SK-N-SH (cell line): ENCODE measurements around the gene FH. TPM values are rescaled to one million over a fixed set of nuclear protein-coding genes. Genes with fewer than 3 reads are reported as not detected.

Experiments used
- CTCF ChIA-PET: fragments of 300-600, 350-600 bp; formaldehyde crosslinking; extraction: SDS; loops from one replicate; lab custom pipeline; 2021; lab: Yijun Ruan, JAX
- POLR2A ChIA-PET: fragments of 350-600 bp; sonication (Branson Sonifier 250); formaldehyde crosslinking; extraction: SDS; loops from one replicate; lab custom pipeline; 2020; ENCODE audit warnings: antibody characterized with exemption, inconsistent platforms; lab: Yijun Ruan, JAX
- DNase-seq: peaks from one replicate; pipeline ENCODE4 v3.0.0; 2012
- H2AFZ ChIP-seq: fragments of 200-600 bp; sonication (generic); 2 replicates; pipeline ENCODE4 v1.8.1; 2016; ENCODE audit warnings: antibody characterized with exemption, mild to moderate bottlenecking, low read depth
- H3F3A ChIP-seq: fragments of 200-600 bp; sonication (generic); replicated peaks from 2 replicates; pipeline ENCODE3; 2016; ENCODE audit warnings: antibody characterized with exemption, mild to moderate bottlenecking; ENCODE audit not compliant: insufficient read depth
- H3K27ac ChIP-seq, 2 experiments: fragments of 200-500 bp in 1 of 2; fragments of 200-600 bp in 1 of 2; sonication (Bioruptor generic) in 1 of 2; sonication (generic), shearing (Covaris generic) in 1 of 2; 2 replicates each; pipeline versions ENCODE4 v1.5.1 to v1.6.1; 2014 to 2016; ENCODE audit warnings: low read depth in 2 of 2, inconsistent platforms in 1 of 2, low read length in 1 of 2, mild to moderate bottlenecking in 1 of 2, mixed read lengths in 1 of 2
- H3K27me3 ChIP-seq: fragments of 200-600 bp; sonication (generic), shearing (Covaris generic); 2 replicates; pipeline ENCODE4 v1.6.1; 2016; ENCODE audit warnings: mixed run types; ENCODE audit not compliant: insufficient read depth
- H3K36me3 ChIP-seq, 2 experiments: fragments of 200-500 bp in 1 of 2; fragments of 200-600 bp in 1 of 2; sonication (Bioruptor generic) in 1 of 2; sonication (generic) in 1 of 2; replicated peaks in 1 of 2; 2 replicates each; pipeline versions ENCODE3 to v1.5.1; 2014 to 2016; ENCODE audit warnings: low read length in 1 of 2, mild to moderate bottlenecking in 1 of 2; ENCODE audit not compliant: insufficient read depth in 2 of 2, control insufficient read depth in 1 of 2
- H3K4me1 ChIP-seq, 2 experiments: fragments of 200-500 bp in 1 of 2; fragments of 200-600 bp in 1 of 2; sonication (Bioruptor generic) in 1 of 2; sonication (generic), shearing (Covaris generic) in 1 of 2; 2 replicates each; pipeline versions ENCODE4 v1.5.1 to v1.6.1; 2014 to 2016; ENCODE audit warnings: low read depth in 1 of 2, low read length in 1 of 2, mixed run types in 1 of 2; ENCODE audit not compliant: insufficient read depth in 2 of 2, control insufficient read depth in 1 of 2
- H3K4me2 ChIP-seq: fragments of 200-600 bp; sonication (generic), shearing (Covaris generic); 2 replicates; pipeline ENCODE4 v1.6.1; 2017; ENCODE audit warnings: mixed run types
- H3K4me3 ChIP-seq, 2 experiments: fragments of 200-500 bp in 1 of 2; fragments of 200-600 bp in 1 of 2; sonication (Bioruptor generic) in 1 of 2; sonication (generic), shearing (Covaris generic) in 1 of 2; 2 replicates each; pipeline versions ENCODE4 v1.5.1 to v1.8.1; 2014 to 2016; ENCODE audit warnings: low read depth in 2 of 2, inconsistent platforms in 1 of 2, low read length in 1 of 2, mild to moderate bottlenecking in 1 of 2, mixed read lengths in 1 of 2, moderate library complexity in 1 of 2
- H3K79me2 ChIP-seq: fragments of 200-600 bp; sonication (generic); 2 replicates; pipeline ENCODE4 v1.8.1; 2017; ENCODE audit warnings: mild to moderate bottlenecking; ENCODE audit not compliant: insufficient read depth
- H3K9ac ChIP-seq: fragments of 200-600 bp; sonication (generic); 2 replicates; pipeline ENCODE4 v1.6.1; 2017; ENCODE audit warnings: mixed run types
- H3K9me2 ChIP-seq: fragments of 200-600 bp; sonication (generic); 2 replicates; pipeline ENCODE4 v1.6.1; 2017; ENCODE audit warnings: mixed run types
- H3K9me3 ChIP-seq: fragments of 200-600 bp; sonication (generic); 2 replicates; pipeline ENCODE4 v1.6.1; 2017; ENCODE audit warnings: mixed run types, mild to moderate bottlenecking, moderate library complexity
- H4K20me1 ChIP-seq: fragments of 200-600 bp; sonication (generic); 2 replicates; pipeline ENCODE4 v1.6.1; 2017; ENCODE audit warnings: mild to moderate bottlenecking, mixed run types; ENCODE audit not compliant: insufficient read depth
- CTCF ChIP-seq: fragments of 200-600 bp; sonication (generic); IDR thresholded peaks from 2 replicates; pipeline ENCODE4 v1.6.1; 2017; ENCODE audit warnings: antibody characterized with exemption, mild to moderate bottlenecking, moderate library complexity
- GABPA ChIP-seq: IDR thresholded peaks from 2 replicates; pipeline ENCODE4 v1.4.0; 2012; ENCODE audit warnings: low read depth, mild to moderate bottlenecking
- GATA2 ChIP-seq: sonication (generic); formaldehyde crosslinking; IDR thresholded peaks from 2 replicates; pipeline ENCODE4 v1.5.0; 2020; ENCODE audit warnings: mild to moderate bottlenecking, missing genetic modification reagents
- IRF3 ChIP-seq: fragments of 150-350 bp; IDR thresholded peaks from 2 replicates; pipeline ENCODE4 v1.6.1; 2016; ENCODE audit warnings: mild to moderate bottlenecking, low read depth, low read length
- NRF1 ChIP-seq: IDR thresholded peaks from 2 replicates; pipeline ENCODE4 v1.6.1; 2012; ENCODE audit warnings: low read depth, mild to moderate bottlenecking, low read length
- REST ChIP-seq: IDR thresholded peaks from 2 replicates; pipeline ENCODE4 v1.6.1; 2012; ENCODE audit warnings: mild to moderate bottlenecking, low read depth, low read length, moderate library complexity
- SIN3A ChIP-seq: IDR thresholded peaks from 2 replicates; pipeline ENCODE4 v1.6.1; 2012; ENCODE audit warnings: low read depth, mild to moderate bottlenecking, low read length, moderate library complexity, borderline replicate concordance
- USF2 ChIP-seq: fragments of 150-350 bp; IDR thresholded peaks from 2 replicates; pipeline ENCODE4 v1.6.1; 2017; ENCODE audit warnings: antibody characterized with exemption, low read length, low read depth, borderline replicate concordance
- WGBS: methylation state at CpG from one replicate; pipeline ENCODE4 v1.1.6; 2017; ENCODE audit warnings: low lambda C conversion rate; 5-methylcytosine and 5-hydroxymethylcytosine counted together
- polyA plus RNA-seq, 3 experiments: library from polyadenylated mRNA; depleted of rRNA; stranded (reverse); fragments of >200 nt; gene quantifications; 2 replicates each; pipeline ENCODE4 v1.2.3, GENCODE V29; 2012

Gene FH
- polyA plus RNA-seq, 1 of the 3 experiments (the other 2 are of a cell fraction): 48.1 TPM

GRCh38 chr1:241531195-241532161, 11.9 kb upstream of the FH start (continued):
- TF ChIP-seq REST (no peak), USF2 (no peak), NRF1 (no peak), IRF3 (no peak), GATA2 (CRISPR knock-in tag) (no peak), GABPA (no peak), SIN3A (no peak)

GRCh38 chr1:241527146-241527545, 7.6 kb upstream of the FH start:
- no peaks in the 10 kb centered on the region for H3F3A ChIP-seq
- POLR2A ChIA-PET: no interaction called here
- no peak overlapping the region for H3K4me3 ChIP-seq
- CTCF ChIA-PET: interaction anchor here (2.1 kb wide), 1 partner anchor 83 kb away, joined by 6 read pairs; no protein-coding TSS in a partner anchor
- no peak overlapping the region for H3K27ac ChIP-seq
- H3K27me3 ChIP-seq: no peaks in the 10 kb centered on the region
- H3K4me1 ChIP-seq: no peaks in the 10 kb centered on the region; a peak in 1 of 4 replicates
- H3K9me3 ChIP-seq: no peaks in the 10 kb centered on the region
- no peaks in the 10 kb centered on the region for H3K9me2 ChIP-seq
- 56% methylated on average over 3 of the region's 3 CpGs for WGBS
- H2AFZ ChIP-seq: no peak overlapping the region
- H4K20me1 ChIP-seq: no peaks in the 10 kb centered on the region
- H3K79me2 ChIP-seq: no peaks in the 10 kb centered on the region
- no peak for TF ChIP-seq CTCF
- no peak for DNase-seq
- no peaks in the 10 kb centered on the region for H3K36me3 ChIP-seq
- no peak overlapping the region for H3K4me2 ChIP-seq
- no peak overlapping the region for H3K9ac ChIP-seq
